Hematopoietic multipotent progenitor cell treated with erythropoietin and hydrocortisone succinate and interleukin-3 and kit ligand, for 17 days (in vitro differentiated cells): ENCODE data around the gene ST6GALNAC1.

Experiments used
- DNase-seq: peaks from one replicate; pipeline ENCODE4 v3.0.0-alpha.2; 2015; ENCODE audit warnings: low spot score

The ST6GALNAC1 gene

DNA sequence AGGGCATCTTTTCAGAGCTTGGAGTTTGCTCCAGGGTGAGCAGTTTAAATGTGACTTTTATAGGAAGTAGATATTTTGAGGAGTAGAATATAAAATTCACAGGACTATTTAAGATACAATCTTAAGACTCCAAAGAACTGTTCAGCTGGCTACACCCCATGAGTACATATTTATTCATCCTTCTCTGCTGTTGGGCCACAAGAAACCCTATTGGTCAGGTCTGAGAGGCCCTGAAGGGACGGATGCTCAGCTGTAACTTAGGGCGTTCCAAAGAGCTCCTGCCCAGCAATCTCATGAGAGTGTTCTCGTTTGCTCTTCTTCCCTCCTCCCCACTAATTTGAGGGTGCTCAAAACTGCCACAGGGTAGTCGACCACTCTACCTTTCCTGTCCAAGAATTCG is 65.2 kb downstream of the ST6GALNAC1 start:
- DNase-seq, result no peak

DNA sequence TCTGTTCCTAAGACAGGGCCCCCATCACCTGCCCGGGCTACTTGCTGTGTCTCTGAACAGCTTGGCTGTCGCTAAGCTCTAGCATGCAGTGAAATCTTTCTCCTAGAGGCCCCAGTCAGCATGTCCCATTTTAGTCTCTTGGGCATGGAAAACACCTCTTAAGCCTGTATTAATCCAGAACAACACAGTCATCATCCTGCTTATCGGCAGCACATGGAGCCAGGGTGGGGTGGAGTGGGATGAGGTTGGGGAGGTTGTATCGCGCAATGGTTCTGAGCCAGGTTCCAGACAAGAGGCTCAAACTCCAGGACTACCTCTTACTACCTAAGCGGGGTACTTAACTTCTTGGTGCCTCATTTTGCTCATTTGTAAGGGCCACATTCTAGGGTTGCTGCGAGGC is 65.7 kb downstream of the ST6GALNAC1 start:
- no peak for DNase-seq

DNA sequence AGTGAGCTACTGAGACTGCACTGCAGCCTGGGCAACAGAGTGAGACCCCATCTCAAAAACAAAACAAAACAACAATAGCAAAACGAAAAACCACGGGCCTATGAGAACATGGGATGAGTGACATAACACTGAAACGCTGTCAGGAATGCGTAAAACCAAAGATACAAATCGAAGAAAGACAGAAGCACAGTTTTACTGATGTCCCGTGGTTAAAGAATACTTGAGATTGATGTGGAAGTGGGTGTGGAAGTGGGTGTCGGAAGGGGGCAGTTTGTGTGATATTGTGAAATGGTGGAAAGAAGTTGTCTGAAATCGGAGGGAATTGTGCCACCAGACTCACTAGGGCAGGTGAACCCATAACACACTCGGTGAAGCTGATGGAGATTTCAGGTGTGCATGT is 67.4 kb downstream of the ST6GALNAC1 start:
- no peak for DNase-seq

DNA sequence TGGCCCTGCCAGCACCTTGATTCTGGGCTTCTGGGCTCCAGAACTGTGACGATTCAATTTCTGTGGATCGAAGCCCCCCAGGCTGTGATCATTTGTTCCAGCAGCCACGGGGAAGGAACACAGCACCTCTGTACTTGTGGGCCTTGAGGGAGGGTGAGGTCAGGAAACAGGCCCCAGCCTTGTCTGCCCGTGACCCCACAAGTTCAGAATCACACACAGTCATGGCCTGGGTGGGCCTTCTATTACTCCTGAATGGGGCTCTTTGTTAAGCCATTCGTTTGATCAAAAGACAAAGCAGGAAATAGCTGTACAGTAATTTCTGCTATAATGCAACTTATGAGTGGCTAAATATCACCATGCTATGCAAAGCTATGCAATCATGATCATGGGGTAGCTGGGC is 68.0 kb downstream of the ST6GALNAC1 start:
- DNase-seq, result no peak
